ENCODE data around the gene TMEM229B. TPM values are rescaled to one million over a fixed set of nuclear protein-coding genes. Genes with fewer than 3 reads are reported as not detected.

TMEM229B gene
- total RNA-seq = 11.7 and 18.3 TPM in 2 replicates
- 19.8 and 25.6 TPM in 2 replicates for polyA plus RNA-seq

DNA sequence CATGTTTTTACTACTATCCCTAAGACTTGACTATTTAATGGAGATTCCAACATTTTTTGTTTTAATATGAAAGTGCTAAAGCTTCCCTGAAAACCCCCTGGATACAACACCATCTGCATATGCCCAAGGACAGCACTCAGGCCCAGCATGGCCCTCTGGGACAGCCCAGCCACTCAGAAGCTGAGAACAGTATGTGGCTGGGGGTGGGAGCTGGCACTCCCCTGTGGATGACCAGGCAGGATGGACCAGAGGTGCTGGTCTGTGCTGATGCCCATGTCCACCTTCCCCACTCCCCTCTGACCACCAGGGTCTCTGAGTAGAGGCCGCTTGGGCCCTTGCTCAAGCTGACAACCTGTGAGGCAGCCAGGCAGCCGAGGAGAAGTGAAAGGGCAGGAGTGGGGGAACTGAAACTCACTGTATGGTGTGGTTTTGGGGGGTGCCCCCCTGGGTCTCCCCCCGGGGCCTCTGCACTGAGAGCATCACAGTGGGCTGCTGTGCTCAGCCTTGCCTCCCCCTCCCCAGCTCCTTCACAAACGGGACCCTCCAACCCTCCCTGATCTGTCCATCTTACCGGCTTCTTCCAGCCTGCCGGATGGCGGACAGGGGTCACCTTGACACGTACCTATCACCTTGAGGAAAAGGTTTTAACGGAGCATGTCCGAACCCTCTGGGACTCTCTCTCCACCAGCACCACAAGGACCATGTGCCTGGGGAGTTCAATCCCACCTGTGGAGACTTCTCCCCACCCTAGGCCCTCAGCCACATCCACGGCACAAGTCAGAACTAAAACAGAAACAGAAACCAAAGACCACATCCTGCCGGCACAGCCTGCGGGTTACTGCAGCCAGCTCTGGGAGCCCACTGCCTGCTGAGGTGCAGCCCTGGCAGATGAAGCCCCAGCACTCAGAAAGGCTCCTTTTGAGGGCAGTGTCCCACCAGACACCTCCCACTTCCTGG is at the start of gene TMEM229B:
Gene TMEM229B (minus strand): TSS at position 785 of the 957 bp plus-strand sequence. CDS start 14,798 bp downstream, outside the sequence.
- Histone ChIP-seq H3K4me2 (no peak within 1 kb of the TSS), H3K9me3 (ENCODE audit: low read depth) (no peaks in the 10 kb centered on the region), H3K4me3 (no peak within 1 kb of the TSS), H3K36me3 (replicated peaks; ENCODE audit: insufficient read depth, low read depth) (no peaks in the 10 kb centered on the region), H3K27ac (no peak within 1 kb of the TSS), H3K4me1 (ENCODE audit: insufficient read depth) (peaks cover 8% of the 10 kb centered on the region), H4K20me1 (ENCODE audit: insufficient read depth, poor library complexity, severe bottlenecking) (no peaks in the 10 kb centered on the region), H3K9me2 (replicated peaks; ENCODE audit: insufficient read depth) (no peaks in the 10 kb centered on the region), H3K79me2 (no peaks in the 10 kb centered on the region), H2AFZ (no peak within 1 kb of the TSS), H3K27me3 (no peaks in the 10 kb centered on the region)
- WGBS (ENCODE audit: low lambda C conversion rate, missing lambda C conversion rate) = 92% methylated on average over 13 of the region's 13 CpGs
- TF ChIP-seq EZH2phosphoT487 (IDR thresholded peaks at IDR 0.05; ENCODE audit: low read depth, severe bottlenecking, unreplicated experiment) (no peak), EZH2 (IDR thresholded peaks at IDR 0.05; ENCODE audit: borderline replicate concordance) (no peak)
- TF ChIP-seq, protein P1, sequence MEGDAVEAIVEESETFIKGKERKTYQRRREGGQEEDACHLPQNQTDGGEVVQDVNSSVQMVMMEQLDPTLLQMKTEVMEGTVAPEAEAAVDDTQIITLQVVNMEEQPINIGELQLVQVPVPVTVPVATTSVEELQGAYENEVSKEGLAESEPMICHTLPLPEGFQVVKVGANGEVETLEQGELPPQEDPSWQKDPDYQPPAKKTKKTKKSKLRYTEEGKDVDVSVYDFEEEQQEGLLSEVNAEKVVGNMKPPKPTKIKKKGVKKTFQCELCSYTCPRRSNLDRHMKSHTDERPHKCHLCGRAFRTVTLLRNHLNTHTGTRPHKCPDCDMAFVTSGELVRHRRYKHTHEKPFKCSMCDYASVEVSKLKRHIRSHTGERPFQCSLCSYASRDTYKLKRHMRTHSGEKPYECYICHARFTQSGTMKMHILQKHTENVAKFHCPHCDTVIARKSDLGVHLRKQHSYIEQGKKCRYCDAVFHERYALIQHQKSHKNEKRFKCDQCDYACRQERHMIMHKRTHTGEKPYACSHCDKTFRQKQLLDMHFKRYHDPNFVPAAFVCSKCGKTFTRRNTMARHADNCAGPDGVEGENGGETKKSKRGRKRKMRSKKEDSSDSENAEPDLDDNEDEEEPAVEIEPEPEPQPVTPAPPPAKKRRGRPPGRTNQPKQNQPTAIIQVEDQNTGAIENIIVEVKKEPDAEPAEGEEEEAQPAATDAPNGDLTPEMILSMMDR (IDR thresholded peaks at IDR 0.05; ENCODE audit: poor library complexity) = no peak
- no peak for DNase-seq (ENCODE audit: low spot score)

DNA sequence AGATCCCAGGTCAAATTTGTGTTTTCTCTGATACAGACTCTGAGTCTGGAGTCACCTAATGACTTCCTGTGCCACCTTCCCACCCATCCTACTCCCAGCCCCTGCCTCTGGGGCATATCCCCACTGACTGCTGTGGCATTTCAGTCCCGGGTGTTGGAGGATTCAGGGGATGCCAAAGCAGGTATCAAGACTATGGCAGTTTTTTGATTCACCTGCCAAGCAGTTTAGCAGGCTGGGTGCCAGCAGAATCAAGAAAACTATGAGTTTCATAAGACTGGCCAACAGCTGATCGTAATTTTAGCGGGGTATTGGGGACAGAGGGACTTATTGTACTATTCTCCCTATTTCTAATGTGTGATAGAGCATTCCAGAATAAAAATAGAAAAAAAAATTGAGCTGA is 49.2 kb upstream of the TMEM229B start:
- no peak overlapping the region for H2AFZ ChIP-seq
- DNase-seq (ENCODE audit: low spot score) = no peak
- TF ChIP-seq EZH2 (IDR thresholded peaks at IDR 0.05; ENCODE audit: borderline replicate concordance) (no peak), EZH2phosphoT487 (IDR thresholded peaks at IDR 0.05; ENCODE audit: low read depth, severe bottlenecking, unreplicated experiment) (no peak)
- TF ChIP-seq, protein P1 (IDR thresholded peaks at IDR 0.05; ENCODE audit: poor library complexity) = no peak
- no peaks in the 10 kb centered on the region for H3K27me3 ChIP-seq
- no peaks in the 10 kb centered on the region for H3K36me3 ChIP-seq (replicated peaks; ENCODE audit: insufficient read depth, low read depth)
- no peak overlapping the region for H3K4me2 ChIP-seq
- H3K4me3 ChIP-seq = no peak overlapping the region
- H3K9me3 ChIP-seq (ENCODE audit: low read depth) = no peaks in the 10 kb centered on the region
- H3K4me1 ChIP-seq (ENCODE audit: insufficient read depth) = no peaks in the 10 kb centered on the region
- peaks cover 63% of the 10 kb centered on the region for H3K79me2 ChIP-seq
- no peak overlapping the region for H3K27ac ChIP-seq
- WGBS (ENCODE audit: low lambda C conversion rate, missing lambda C conversion rate) = 93% methylated on average over 3 of the region's 3 CpGs
- H4K20me1 ChIP-seq (ENCODE audit: insufficient read depth, poor library complexity, severe bottlenecking) = no peaks in the 10 kb centered on the region
- no peaks in the 10 kb centered on the region for H3K9me2 ChIP-seq (replicated peaks; ENCODE audit: insufficient read depth)

DNA sequence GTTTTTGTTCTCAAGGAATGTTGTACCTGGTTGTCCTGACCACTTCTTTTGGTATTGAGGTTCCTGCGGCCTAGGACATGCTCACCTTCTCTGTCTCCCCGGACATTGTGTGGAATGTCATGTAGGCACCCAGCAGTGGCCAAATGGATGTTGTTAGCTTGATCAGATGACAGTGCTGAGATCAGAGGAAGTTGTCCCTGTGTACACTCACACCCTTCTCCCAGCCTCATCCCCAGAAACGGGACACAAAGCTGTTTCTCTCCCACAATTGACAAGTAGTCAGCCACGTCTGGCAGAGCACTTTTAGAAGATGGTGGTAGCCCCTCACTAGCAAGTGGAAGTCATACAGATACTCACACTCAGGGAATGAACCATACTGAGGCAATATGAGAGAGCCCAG is 47.6 kb upstream of the TMEM229B start:
- H4K20me1 ChIP-seq (ENCODE audit: insufficient read depth, poor library complexity, severe bottlenecking) = no peaks in the 10 kb centered on the region
- H3K4me1 ChIP-seq (ENCODE audit: insufficient read depth) = no peaks in the 10 kb centered on the region
- 80% methylated on average over 4 of the region's 4 CpGs for WGBS (ENCODE audit: low lambda C conversion rate, missing lambda C conversion rate)
- no peaks in the 10 kb centered on the region for H3K9me2 ChIP-seq (replicated peaks; ENCODE audit: insufficient read depth)
- H3K27ac ChIP-seq = no peak overlapping the region
- H3K9me3 ChIP-seq (ENCODE audit: low read depth) = no peaks in the 10 kb centered on the region
- no peak for DNase-seq (ENCODE audit: low spot score)
- no peak overlapping the region for H3K4me3 ChIP-seq
- H3K36me3 ChIP-seq (replicated peaks; ENCODE audit: insufficient read depth, low read depth) = no peaks in the 10 kb centered on the region
- peaks cover 63% of the 10 kb centered on the region for H3K79me2 ChIP-seq
- no peaks in the 10 kb centered on the region for H3K27me3 ChIP-seq
- no peak overlapping the region for H3K4me2 ChIP-seq
- TF ChIP-seq EZH2 (IDR thresholded peaks at IDR 0.05; ENCODE audit: borderline replicate concordance) = no peak
- no peak for TF ChIP-seq EZH2phosphoT487 (IDR thresholded peaks at IDR 0.05; ENCODE audit: low read depth, severe bottlenecking, unreplicated experiment)
- TF ChIP-seq, protein P1 (IDR thresholded peaks at IDR 0.05; ENCODE audit: poor library complexity) = no peak
- no peak overlapping the region for H2AFZ ChIP-seq
